Measurements from ENCODE around the gene GABRP.

DNA sequence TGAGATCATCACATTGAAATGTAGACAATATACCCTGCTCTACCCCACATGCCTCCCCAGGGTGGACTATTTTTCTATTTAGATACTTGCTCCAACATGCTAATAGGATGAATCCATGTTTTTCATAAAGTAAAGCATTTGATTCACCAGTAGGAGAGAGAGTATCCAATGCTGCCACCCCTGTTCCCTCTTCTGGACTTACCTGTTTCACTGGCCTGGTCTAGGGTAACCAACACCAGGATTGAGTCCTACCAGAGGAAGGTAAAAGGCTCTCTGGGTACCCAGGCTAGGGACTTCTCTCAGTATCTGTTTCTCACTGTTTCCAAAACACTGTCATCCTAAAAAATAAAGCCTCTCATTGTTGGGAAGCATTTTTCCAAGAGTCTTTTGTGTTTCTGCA is 30.2 kb upstream of the GABRP start:
- TF ChIP-seq, protein P1, sequence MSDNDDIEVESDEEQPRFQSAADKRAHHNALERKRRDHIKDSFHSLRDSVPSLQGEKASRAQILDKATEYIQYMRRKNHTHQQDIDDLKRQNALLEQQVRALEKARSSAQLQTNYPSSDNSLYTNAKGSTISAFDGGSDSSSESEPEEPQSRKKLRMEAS (IDR thresholded peaks at IDR 0.05): no peak
- TF ChIP-seq NFIC (IDR thresholded peaks at IDR 0.05): no peak

All from Ishikawa (cell line).